Measurements from ENCODE around the gene WHAMM. TPM values are rescaled to one million over a fixed set of nuclear protein-coding genes. Genes with fewer than 3 reads are reported as not detected.

The WHAMM gene
- total and polyA plus RNA-seq, 4 experiments from 2014 or later, result 2.2 to 33.5 (median 19.4) TPM

DNA sequence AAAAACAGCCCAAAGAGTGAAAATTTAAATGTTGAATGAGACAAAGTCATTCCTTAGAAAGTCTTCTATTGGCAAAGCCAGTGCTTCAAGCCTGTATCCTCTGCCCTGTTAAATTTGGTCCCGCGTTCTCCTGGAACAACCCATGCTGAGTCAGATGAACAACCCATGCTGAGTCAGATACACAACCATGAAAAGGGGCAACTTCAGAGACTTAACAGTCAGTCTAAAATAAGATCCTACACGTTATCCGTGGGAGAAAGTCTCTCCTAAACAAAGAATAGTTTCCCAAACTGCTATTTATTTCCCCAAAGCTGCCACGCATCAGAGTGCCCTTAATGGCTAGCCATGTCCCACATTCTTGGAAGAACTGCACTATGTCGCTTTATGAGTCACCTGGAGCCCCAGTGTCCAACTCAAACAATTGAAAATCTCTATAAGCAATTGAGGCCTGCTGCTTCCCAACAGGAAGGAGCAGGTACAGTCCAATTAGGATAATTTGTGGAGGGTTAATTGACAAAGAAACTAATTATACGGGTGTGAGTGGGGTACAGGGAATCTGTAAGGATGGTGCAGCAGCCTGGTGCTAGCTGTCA lies 66.1 kb downstream of the WHAMM start:
- Mint-ChIP-seq H3K9me3 (peaks cover 0 to 1% (median 0%) of the 10 kb centered on the region in 8 donors), H3K4me1 (no peaks in the 10 kb centered on the region), H3K27me3 (peaks cover 0 to 2% of the 10 kb centered on the region in 2 donors), H3K4me3 (no peak overlapping the region), H3K36me3 (no peaks in the 10 kb centered on the region), H3K27ac (no peak overlapping the region)
- Histone ChIP-seq H3K27me3 (ENCODE audit: insufficient read depth, low read length) (peaks cover 5% of the 10 kb centered on the region), H3K4me1 (ENCODE audit: insufficient read depth, low read length) (no peaks in the 10 kb centered on the region), H3K36me3 (ENCODE audit: insufficient read depth, low read length) (no peaks in the 10 kb centered on the region), H3K9me3 (ENCODE audit: control insufficient read depth in 1 of 2, low read length in 2 of 2) (no peaks in the 10 kb centered on the region), H3K27ac (ENCODE audit: low read depth, low read length) (no peak overlapping the region), H3K4me3 (ENCODE audit: low read length in 2 of 2) (no peak overlapping the region)
- ChIA-PET POLR2A (ENCODE audit: partially characterized antibody) (no interaction called here), CTCF (ENCODE audit: partially characterized antibody) (no interaction called here)
- DNase-seq, result no peak
- intact Hi-C loops (cut with micrococcal nuclease), result no loop called here

DNA sequence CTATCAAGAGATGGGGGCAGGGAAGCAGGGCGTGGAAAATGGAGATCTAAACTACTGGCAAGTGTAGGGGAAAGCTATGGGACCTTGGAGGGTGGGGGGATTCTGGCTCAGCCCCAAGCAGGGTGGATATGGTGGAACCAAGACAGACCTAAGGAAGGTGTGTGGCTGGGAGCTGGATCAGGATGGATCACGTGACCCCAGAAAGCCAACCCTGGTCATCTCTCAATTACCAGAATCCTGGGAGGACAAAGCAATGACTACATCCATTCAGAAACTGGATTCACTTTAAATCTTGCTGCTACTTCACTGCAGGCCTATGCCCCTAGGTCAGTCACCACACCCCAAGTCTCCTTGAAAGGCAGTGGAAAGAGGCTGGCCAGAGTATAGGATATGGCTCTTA lies 68.4 kb downstream of the WHAMM start:
- no peaks in the 10 kb centered on the region for H3K36me3 Mint-ChIP-seq

DNA sequence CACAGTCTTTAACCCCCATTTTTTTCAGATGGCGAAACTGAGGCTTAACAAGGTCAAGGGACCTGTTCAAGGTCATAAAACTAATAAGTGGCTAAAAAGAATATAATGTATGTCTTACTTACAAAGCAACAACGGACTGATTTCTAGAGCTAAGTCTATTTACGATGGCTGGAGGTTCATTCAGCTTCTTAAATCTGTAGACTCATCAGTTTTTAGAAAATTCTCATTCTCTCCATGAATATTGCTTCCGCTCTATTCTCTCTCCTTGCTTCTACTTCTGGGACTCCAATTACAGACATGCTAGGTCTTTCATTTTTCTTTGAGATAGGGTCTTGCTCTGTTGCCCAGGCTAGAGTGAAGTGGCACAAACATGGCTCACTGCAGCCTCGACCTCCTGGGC lies 68.9 kb downstream of the WHAMM start:
- no peaks in the 10 kb centered on the region for H3K27me3 Mint-ChIP-seq
- Histone ChIP-seq H3K27ac (ENCODE audit: low read depth, low read length) (no peak overlapping the region), H3K9me3 (ENCODE audit: control insufficient read depth in 1 of 2, low read length in 2 of 2) (no peaks in the 10 kb centered on the region), H3K36me3 (ENCODE audit: insufficient read depth, low read length) (no peaks in the 10 kb centered on the region), H3K4me3 (ENCODE audit: low read length in 2 of 2) (no peak overlapping the region), H3K4me1 (ENCODE audit: insufficient read depth, low read length) (no peaks in the 10 kb centered on the region), H3K27me3 (ENCODE audit: insufficient read depth, low read length) (no peaks in the 10 kb centered on the region)
- intact Hi-C loops (cut with micrococcal nuclease), result no loop called here
- POLR2A ChIA-PET (ENCODE audit: partially characterized antibody), result no interaction called here
- H3K36me3 Mint-ChIP-seq, result no peaks in the 10 kb centered on the region
- H3K9me3 Mint-ChIP-seq, result peaks cover 0 to 1% (median 0%) of the 10 kb centered on the region in 8 donors
- no peaks in the 10 kb centered on the region for H3K4me1 Mint-ChIP-seq
- H3K27ac Mint-ChIP-seq, result no peak overlapping the region
- no peak overlapping the region for H3K4me3 Mint-ChIP-seq
- CTCF ChIA-PET (ENCODE audit: partially characterized antibody), result no interaction called here
- no peak for DNase-seq

More for the DNA sequence above, 68.4 kb downstream of the WHAMM start:
- no peak overlapping the region for H3K27ac ChIP-seq (ENCODE audit: low read depth, low read length)
- H3K4me1 ChIP-seq (ENCODE audit: insufficient read depth, low read length), result no peaks in the 10 kb centered on the region
- POLR2A ChIA-PET (ENCODE audit: partially characterized antibody), result no interaction called here
- Mint-ChIP-seq H3K27me3 (no peaks in the 10 kb centered on the region), H3K27ac (no peak overlapping the region), H3K9me3 (peaks cover 0 to 1% (median 0%) of the 10 kb centered on the region in 8 donors), H3K4me3 (no peak overlapping the region), H3K4me1 (no peaks in the 10 kb centered on the region)
- no peak for DNase-seq
- no peaks in the 10 kb centered on the region for H3K36me3 ChIP-seq (ENCODE audit: insufficient read depth, low read length)
- intact Hi-C loops (cut with micrococcal nuclease), result no loop called here
- no peak overlapping the region for H3K4me3 ChIP-seq (ENCODE audit: low read length in 2 of 2)
- H3K9me3 ChIP-seq (ENCODE audit: control insufficient read depth in 1 of 2, low read length in 2 of 2), result no peaks in the 10 kb centered on the region
- CTCF ChIA-PET (ENCODE audit: partially characterized antibody), result no interaction called here
- H3K27me3 ChIP-seq (ENCODE audit: insufficient read depth, low read length), result no peaks in the 10 kb centered on the region

- ChIA-PET CTCF (ENCODE audit: partially characterized antibody) (no interaction called here), POLR2A (ENCODE audit: partially characterized antibody) (no interaction called here)
Measured at GRCh38 chr15:82880704-82881103, 71.3 kb downstream of the WHAMM start.

GRCh38 chr15:82881747-82882146 lies 72.3 kb downstream of the WHAMM start:
- Histone ChIP-seq H3K27ac (ENCODE audit: low read depth, low read length) (no peak overlapping the region), H3K4me3 (ENCODE audit: low read length in 2 of 2) (no peak overlapping the region), H3K9me3 (ENCODE audit: control insufficient read depth in 1 of 2, low read length in 2 of 2) (no peaks in the 10 kb centered on the region), H3K4me1 (ENCODE audit: insufficient read depth, low read length) (no peaks in the 10 kb centered on the region), H3K36me3 (ENCODE audit: insufficient read depth, low read length) (no peaks in the 10 kb centered on the region), H3K27me3 (ENCODE audit: insufficient read depth, low read length) (no peaks in the 10 kb centered on the region)
- Mint-ChIP-seq H3K27me3 (no peaks in the 10 kb centered on the region), H3K4me1 (no peaks in the 10 kb centered on the region), H3K9me3 (peaks cover 0 to 1% (median 0%) of the 10 kb centered on the region in 8 donors), H3K36me3 (no peaks in the 10 kb centered on the region), H3K4me3 (no peak overlapping the region), H3K27ac (no peak overlapping the region)
- no peak for DNase-seq
- intact Hi-C loops (cut with micrococcal nuclease), result no loop called here
- ChIA-PET CTCF (ENCODE audit: partially characterized antibody) (no interaction called here), POLR2A (ENCODE audit: partially characterized antibody) (no interaction called here)

More at GRCh38 chr15:82880704-82881103, 71.3 kb downstream of the WHAMM start:
- no peaks in the 10 kb centered on the region for H3K27me3 ChIP-seq (ENCODE audit: insufficient read depth, low read length)
- no peak overlapping the region for H3K27ac ChIP-seq (ENCODE audit: low read depth, low read length)
- no peaks in the 10 kb centered on the region for H3K4me1 ChIP-seq (ENCODE audit: insufficient read depth, low read length)
- H3K36me3 ChIP-seq (ENCODE audit: insufficient read depth, low read length), result no peaks in the 10 kb centered on the region
- no peaks in the 10 kb centered on the region for H3K9me3 ChIP-seq (ENCODE audit: control insufficient read depth in 1 of 2, low read length in 2 of 2)
- intact Hi-C loops (cut with micrococcal nuclease), result no loop called here
- Mint-ChIP-seq H3K9me3 (peaks cover 0 to 1% (median 0%) of the 10 kb centered on the region in 8 donors), H3K36me3 (no peaks in the 10 kb centered on the region), H3K4me3 (no peak overlapping the region), H3K27ac (no peak overlapping the region), H3K4me1 (no peaks in the 10 kb centered on the region), H3K27me3 (no peaks in the 10 kb centered on the region)
- H3K4me3 ChIP-seq (ENCODE audit: low read length in 2 of 2), result no peak overlapping the region
- no peak for DNase-seq

DNA sequence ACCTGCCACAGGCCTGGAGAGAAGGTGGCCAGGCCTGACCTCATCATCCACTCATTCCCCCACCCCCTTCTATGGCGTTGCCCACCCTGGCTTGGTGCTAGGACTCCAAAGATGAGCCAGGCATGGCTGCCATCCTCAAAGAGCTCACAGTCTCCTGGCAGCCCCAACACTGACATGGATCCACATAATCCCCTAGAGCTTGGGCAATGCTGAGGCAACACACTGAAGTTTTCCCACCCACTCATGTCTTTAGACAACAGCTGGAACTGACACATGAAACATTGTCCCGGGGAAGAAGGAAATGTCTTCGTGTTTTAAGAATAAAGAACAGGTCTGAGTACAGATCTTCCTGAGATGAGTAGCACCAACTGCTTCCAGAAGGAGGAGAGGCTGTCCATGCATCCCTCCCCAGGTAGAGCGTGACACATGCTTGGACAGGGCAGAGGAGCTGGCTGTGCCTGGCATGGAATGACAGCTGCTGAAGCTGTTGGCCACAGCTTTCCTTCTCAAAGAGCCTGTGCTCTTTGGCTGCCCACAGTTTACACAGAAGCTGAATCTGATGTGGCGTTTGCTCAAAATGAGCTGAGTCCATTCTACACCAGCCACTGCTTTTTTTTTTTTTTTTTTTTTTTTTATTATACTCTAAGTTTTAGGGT lies 73.0 kb downstream of the WHAMM start:
- CTCF ChIA-PET (ENCODE audit: partially characterized antibody), result no interaction called here
- intact Hi-C loops (cut with micrococcal nuclease), result no loop called here
- Mint-ChIP-seq H3K36me3 (no peaks in the 10 kb centered on the region), H3K4me1 (no peaks in the 10 kb centered on the region), H3K27me3 (no peaks in the 10 kb centered on the region), H3K4me3 (no peak overlapping the region), H3K9me3 (peaks cover 0 to 1% (median 0%) of the 10 kb centered on the region in 8 donors), H3K27ac (no peak overlapping the region)
- no peaks in the 10 kb centered on the region for H3K36me3 ChIP-seq (ENCODE audit: insufficient read depth, low read length)
- POLR2A ChIA-PET (ENCODE audit: partially characterized antibody), result no interaction called here
- no peak overlapping the region for H3K27ac ChIP-seq (ENCODE audit: low read depth, low read length)
- no peaks in the 10 kb centered on the region for H3K27me3 ChIP-seq (ENCODE audit: insufficient read depth, low read length)
- no peak for DNase-seq
- no peak overlapping the region for H3K4me3 ChIP-seq (ENCODE audit: low read length in 2 of 2)
- no peaks in the 10 kb centered on the region for H3K4me1 ChIP-seq (ENCODE audit: insufficient read depth, low read length)
- H3K9me3 ChIP-seq (ENCODE audit: control insufficient read depth in 1 of 2, low read length in 2 of 2), result no peaks in the 10 kb centered on the region
